GM18502 (cell line): ENCODE results near the gene ZFP2.
"Not testable (repeated sequence)": the region's sequence is repeated elsewhere in the genome, so short reads cannot be mapped to it uniquely, and the experiment has no call there.

Experiments
- ATAC-seq: cut with Tn5 transposase; IDR thresholded peaks from one replicate; pipeline ENCODE4 v1.9.1; 2021; ENCODE audit warnings: mild to moderate bottlenecking; ENCODE audit not compliant: unreplicated experiment, poor library complexity

ZFP2 gene

DNA sequence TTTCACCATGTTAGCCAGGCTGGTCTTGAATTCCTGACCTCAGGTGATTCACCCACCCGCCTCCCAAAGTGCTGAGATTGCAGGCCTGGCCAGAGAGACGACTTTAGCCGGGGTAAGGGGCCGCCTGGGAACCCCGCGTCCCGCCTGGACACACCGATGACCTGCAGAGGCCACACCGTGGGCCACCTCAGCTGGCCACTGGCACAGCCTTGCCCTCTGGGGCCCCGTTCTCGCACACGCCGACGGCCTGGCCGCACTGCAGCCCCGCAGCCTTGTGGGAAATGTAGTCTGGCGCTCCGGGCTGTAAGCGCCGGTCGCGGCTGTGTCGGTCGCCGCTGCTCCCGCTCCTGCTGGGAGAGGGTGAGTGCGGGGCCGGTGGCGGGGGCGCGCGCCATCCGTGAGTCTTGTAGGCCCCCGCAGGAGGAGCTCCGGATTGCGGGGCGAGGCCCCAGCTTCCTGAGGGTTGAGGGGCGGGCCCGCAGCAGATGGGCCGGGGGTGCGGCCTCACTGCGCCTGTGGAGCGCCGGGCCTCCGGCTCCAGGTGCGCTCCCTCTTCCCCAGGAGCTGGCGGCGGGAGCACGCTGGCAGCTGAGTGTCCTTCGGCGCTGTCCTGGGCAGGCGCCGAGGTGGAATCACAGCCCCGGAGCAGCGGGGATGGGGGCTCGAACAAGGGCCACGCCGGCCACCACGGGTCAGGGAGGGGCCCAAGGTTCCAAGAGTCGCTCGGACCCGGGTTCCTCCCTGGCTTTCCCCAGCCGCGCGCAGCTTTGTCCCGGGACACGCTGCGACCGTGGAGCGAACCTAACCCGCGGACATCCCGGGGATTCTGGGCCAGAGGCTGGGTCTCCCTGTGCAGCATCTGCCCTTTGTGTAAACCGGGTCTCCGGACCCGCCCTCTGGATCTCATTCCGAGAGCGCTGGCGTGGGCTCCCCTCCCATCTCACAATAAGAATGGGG lies at the start of gene ZFP2:
Gene ZFP2, plus strand, starts transcription at position 299 of the 957 bp plus-strand sequence. CDS start 35,401 bp downstream, outside the sequence.
- no peak for ATAC-seq

DNA sequence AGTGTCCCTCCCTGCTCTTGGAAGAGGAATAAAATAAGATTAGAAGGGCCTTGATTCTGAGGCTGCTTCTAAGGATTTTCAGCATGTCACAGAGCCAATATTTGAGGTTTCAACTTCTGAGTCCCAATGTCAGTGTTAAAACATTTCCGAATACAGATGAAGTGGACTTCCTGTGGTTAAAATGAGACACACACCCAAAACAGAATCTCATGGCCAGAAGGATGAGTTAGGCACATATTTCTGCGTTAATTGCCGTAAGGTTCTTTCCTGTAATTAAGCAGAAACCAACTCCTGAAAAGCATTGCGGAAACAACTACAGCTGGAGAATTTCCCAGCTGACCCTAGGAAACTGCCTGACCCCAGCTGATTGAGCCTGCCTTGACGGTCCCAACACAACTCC lies 46.4 kb upstream of the ZFP2 start:
- ATAC-seq, result no peak

DNA sequence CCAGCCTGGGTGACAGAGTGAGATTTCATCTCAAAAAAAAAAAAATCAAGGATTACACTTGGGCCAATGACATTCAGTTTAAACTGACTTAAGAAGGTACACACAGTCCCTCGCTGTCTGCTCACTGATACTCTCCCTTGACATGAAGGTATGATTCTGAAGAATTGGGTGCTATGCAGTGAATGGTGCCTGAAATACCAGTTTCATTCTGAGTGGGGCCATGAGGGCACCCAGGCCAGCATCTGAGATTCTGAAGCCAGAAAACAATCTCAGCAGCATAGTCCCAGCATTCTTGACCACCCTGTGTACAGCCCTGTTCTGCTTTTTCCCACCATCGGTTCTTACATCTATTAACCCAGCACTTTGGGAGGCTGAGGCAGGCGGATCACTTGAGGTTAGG lies 43.8 kb upstream of the ZFP2 start:
- ATAC-seq, result no peak

DNA sequence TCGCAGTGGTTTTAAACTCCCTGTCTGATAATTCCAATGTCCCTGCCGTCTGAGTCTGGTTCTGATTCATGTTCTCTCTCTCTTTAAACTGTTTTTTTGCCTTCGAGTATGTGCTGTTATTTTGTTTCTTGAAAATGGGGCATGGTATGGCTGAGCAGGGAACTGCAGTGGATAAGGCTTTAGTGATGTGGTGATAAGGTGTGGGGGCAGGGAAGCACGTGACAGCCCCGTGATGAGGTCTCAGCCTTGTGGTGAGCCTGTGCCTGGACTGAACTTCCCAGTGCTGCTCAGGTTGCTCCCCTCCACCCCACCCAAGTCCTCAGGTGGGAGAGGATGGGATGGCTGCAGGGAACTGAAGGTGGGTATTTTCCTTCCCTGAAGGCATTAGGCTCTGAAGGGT lies 41.4 kb upstream of the ZFP2 start:
- no peak for ATAC-seq

DNA sequence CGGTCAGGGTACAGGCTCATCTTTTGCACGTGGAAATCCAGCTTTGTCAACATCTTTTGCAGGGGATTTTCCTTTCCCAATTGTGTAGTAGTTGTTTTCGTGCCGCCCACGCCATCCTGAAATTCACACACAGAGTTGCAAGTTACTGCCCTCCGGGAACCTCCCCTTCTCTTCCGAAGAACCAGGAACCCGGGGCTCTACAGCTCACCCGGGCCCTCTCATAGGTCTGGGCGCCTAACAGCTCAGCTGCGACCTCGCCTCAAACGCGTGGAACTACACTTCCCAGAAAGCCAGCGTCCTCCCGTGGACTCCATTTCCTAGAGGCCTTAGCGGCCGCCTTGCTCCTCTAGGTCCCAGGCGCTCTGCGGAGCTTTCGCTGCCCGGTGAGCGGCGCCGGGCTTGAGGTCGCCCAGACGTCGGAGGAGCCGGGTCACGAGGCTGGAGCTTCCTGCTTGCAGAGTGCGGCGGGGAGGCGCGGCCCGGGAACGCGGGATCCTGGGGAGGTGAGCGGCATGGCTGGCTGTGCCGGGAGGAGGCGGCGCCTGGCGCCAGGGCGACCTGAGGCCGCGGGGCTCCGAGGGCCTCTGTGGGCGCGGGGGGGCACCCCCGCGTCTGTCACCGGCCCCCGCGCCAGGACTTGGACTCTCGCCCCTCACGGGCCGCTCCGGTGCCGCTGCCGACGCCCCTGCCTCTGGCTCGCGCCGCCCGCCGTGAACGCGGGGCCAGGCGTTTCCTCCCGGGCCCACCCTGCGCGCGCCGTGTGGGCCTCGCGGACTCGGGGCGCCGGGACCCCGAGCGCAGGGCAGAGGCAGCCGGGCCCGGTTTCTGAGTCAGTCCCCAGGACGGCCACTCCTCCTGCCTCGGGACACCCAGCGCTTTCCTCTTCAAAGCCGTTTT lies 35.8 kb upstream of the ZFP2 start, which contains the start of gene ZNF354B:
Gene ZNF354B, plus strand, starts transcription at position 329 of the 897 bp plus-strand sequence. CDS start 1,095 bp downstream, outside the sequence.
- ATAC-seq, result peak; percentile 99

DNA sequence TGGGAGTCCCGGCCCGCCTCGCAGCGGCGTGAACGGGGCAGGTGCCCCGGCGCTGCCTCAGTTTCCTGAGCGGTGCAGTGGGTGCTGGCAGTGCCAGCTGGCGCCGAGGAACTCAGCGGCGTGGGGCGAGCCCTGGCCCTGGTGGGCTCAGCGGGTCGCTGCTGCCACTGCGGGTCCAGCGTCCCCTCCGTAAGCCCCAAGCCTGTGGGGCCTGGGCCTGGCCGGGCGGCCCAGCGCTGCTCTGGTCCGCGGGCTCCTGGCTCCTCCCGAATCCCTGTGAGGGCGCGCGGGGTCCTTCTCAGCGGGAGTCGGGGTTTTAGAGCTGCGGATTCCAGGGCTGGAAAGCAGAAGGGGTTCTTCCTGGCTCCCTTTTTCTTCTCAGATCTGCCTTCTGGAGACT lies 35.1 kb upstream of the ZFP2 start:
- peak; percentile 0 for ATAC-seq

DNA sequence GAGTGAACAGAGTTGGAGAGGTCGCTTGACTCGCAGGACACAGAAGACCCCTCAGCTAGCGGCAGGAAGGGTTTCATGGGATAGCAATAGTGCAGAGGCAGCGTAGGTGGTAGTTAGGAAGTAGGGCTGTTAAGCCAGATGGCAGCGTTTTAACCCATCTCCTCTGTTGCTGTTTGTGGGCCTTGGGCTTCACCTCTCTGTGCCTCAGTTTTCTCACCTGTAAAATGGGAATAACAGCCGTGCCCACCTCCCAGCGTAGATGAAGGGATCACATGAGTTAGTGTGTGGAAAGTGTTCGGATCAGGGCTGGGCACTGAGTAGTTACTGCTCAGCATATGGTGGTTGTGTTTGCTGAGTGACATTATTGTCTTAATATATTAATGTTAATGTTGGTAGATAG lies 34.1 kb upstream of the ZFP2 start:
- no peak for ATAC-seq

DNA sequence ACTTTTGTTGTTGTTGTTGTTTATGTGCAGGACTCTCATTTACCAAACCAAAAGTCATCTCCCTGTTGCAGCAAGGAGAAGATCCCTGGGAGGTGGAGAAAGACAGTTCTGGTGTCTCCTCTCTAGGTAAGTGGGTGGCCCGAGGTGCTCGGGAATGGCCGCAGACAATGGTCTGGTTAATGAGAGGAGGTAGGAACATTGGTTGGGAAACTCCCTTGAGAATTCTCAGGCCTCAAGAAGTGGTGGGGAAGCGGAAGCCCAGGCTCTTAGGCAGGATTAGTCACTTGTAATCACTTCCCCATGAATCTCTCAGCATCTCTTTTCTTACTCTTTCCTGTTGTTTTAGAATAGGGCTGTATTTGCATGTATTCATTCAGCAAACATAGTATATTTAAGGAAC lies 28.8 kb upstream of the ZFP2 start:
- ATAC-seq, result no peak

DNA sequence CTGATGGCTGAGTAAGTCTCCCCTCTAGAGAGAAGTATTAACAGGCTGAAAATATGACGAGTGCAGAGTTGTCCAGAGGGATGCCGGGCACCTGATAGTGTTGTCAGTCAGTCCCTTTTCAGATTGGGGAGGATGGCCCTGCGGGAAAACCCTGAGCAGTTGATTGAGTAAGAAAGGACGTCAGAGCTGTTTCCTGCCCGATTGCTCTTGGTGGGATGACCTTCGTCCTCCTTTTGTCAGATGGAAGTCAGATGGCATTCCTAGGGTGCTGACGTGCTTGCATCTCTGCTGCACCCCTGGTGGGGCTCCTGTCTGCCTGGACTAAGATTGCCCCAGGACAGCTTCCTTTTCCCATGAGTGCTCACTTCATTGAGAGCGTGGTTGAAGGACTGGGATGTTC lies 26.1 kb upstream of the ZFP2 start:
- ATAC-seq, result no peak

DNA sequence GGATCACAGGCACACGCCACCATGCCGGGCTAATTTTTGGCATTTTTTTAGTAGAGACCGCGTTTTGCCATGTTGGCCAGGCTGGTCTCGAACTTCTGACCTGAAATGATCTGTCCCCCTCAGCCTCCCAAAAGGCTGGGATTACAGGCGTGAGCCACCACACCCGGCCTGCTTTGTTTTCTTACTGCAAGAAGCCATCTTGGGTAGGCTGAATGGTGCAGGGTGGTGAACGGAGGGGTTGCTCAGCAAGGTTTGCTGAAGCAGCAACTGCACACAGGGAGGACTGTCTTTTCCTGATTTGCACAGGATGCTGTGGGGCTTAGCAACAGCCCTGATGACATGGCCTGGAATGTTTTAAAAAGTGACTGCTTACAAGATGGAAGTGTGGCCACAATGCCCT lies 25.3 kb upstream of the ZFP2 start:
- ATAC-seq, result no peak

DNA sequence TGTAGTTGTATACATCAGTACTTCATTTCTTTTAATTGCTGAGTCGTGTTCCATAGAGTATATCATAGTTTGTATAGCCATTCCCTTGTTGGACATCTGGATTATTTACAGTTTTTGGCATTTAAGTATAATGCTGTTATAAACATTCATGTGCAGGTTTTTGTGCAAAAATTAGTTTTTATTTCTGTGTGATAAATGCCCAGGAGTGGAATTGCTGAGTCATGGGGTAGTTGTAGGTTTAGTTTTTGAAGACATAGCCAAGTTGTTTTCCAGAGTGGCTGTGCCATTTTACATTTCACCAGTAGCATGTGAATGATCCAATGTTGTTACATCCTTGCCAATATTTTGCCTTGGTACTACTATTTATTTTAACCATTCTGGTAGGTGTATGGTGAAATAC lies 23.4 kb upstream of the ZFP2 start:
- no peak for ATAC-seq

DNA sequence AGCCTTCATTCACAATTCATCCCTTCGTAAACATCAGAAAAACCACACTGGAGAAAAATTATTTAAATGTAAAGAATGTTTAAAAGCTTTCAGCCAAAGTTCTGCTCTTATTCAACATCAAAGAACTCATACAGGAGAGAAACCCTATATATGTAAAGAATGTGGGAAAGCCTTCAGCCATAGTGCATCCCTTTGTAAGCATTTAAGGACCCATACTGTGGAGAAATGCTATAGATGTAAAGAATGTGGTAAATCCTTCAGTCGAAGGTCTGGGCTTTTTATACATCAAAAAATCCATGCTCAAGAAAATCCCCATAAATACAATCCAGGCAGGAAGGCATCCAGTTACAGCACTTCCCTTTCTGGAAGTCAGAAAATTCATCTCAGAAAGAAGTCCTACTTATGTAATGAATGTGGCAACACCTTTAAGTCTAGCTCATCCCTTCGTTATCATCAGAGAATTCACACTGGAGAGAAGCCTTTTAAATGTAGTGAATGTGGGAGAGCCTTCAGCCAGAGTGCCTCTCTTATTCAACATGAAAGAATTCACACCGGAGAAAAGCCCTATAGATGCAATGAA lies 12.5 kb upstream of the ZFP2 start:
- not testable (repeated sequence) for ATAC-seq

DNA sequence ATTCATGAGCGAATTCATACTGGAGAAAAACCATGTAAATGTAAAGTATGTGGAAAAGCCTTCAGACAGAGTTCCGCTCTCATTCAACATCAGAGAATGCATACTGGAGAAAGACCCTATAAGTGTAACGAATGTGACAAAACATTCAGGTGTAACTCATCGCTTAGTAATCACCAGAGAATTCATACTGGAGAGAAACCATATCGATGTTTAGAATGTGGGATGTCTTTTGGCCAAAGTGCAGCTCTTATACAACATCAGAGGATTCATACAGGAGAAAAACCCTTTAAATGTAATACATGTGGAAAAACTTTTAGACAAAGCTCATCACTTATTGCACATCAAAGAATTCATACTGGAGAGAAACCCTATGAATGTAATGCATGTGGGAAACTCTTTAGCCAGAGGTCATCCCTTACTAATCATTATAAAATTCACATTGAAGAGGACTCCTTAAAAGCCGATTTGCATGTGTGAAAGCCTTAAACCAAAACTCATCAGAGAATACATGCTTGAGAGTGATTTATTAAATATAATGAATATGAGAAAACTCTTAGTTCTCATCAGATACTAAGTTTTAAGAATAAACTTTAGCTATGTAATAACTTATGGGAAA lies 11.8 kb upstream of the ZFP2 start:
- ATAC-seq, result no peak

DNA sequence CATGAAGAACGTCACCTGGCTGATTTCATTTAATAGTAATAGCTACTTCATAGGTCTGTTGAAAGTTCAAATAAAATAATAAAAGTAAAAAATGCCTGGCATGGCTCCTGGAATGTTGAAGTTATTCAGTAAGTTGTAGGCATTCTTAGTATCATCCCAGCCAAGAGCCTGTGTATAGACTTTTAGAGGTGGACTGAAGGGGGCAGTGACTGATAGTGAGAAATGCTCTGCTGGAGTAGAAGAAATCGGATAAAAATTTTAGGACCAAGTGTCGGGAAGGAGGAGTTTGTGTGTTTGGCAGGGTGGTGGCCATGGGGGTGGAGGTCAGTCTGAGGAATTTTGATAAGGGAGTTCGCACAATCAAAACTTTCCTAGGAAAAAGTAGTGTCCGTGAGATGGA lies 3.6 kb downstream of the ZFP2 start:
- no peak for ATAC-seq

DNA sequence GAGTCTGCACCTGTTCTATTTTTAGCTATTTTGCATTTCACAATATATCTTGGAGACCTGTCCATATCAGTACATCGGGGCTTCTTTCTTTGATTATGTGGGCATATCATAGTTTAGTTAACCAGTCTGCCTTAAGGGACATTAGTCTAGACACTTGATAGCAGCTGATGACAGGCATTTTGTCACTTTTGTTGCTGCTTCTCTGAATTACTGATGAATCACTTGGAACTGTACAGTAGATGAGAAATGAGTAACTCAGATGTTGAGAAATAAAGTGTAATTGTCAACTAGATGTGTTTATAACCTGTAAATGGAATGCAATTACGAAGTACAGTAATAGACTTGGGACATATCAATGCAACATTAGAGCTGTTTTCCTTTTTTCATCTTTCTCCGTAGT lies 7.1 kb downstream of the ZFP2 start:
- ATAC-seq, result no peak

DNA sequence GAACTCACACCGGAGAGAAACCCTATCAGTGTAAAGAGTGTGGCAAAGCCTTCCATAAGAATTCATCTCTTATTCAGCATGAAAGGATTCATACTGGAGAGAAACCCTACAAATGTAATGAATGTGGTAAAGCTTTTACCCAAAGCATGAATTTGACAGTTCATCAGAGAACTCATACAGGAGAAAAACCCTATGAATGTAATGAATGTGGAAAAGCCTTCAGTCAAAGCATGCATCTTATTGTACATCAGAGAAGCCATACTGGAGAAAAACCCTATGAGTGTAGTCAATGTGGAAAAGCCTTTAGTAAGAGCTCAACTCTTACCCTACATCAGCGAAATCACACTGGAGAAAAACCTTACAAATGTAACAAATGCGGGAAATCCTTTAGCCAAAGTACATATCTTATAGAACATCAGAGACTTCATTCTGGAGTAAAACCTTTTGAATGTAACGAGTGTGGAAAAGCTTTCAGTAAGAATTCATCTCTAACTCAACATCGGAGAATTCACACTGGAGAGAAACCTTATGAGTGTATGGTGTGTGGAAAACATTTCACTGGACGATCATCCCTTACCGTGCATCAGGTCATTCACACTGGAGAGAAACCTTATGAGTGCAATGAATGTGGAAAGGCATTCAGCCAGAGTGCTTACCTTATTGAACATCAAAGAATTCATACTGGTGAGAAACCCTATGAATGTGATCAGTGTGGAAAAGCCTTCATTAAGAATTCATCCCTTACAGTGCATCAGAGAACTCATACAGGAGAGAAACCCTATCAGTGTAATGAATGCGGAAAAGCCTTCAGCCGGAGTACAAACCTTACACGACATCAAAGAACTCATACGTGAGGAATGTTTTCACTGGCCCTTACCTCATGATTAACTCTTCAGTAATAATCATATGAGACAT lies 36.4 kb downstream of the ZFP2 start:
- no peak for ATAC-seq

DNA sequence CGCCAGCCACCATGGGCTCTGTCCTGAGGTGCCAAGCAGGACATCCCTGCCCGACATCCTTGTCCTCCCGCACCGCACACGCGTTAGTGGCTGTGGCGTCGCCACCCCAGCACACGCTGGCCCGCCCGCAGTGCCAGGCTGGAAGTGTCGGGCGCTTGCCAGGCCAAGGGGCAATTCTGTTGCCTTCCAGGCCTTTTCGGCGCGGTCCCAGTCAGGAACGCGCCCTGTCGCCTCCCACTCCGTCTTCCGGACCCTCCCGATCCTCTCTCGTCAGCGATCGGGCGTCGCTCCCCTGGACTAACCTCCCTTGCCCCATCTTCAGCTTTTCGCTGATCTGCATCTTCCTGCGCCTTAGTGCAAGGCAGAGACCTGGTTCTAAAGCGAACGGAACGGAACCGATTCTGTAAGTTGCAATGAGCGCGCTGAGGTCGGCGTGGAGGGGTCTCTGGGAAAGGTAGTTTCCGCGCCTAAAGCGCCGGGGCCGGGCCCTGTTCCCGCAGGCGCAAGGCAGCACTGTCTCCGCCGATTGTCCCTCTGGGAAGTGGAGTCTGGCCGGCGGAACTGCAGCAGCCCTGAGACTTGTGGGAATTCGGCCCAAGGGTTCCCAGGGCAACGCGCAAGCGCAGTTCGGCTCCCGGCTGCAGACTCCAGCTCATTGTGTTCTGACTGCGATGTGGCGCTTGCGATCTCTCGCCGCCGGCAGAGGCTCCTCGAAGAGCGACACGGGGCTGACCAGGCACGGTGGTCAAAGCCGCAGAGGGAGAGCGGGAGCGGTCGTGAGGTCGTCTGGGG lies 45.1 kb downstream of the ZFP2 start, which contains the start of gene ZNF454:
Gene ZNF454, plus strand, starts transcription at position 630 of the 792 bp plus-strand sequence. CDS start 1,594 bp downstream, outside the sequence.
- ATAC-seq, result no peak

DNA sequence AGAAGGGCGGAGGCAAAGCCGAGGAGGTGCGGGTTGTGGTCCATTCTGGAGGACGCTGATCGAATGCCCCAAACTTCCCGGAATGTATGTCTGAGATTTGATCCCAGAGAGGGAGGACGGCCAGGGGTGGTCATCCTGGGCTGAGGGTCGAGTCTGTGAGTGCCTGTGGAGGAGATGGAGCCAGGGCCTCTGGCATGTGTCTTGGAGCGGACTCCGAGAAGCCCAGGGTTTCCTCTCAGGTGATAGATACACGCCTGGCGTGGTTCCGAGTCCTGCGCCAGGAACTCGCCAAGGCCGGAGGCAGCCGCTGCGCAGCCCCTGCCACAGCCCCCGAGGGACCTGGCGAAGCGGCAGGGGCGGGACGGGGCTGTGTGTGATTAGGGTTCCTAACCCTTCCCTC lies 45.6 kb downstream of the ZFP2 start:
- no peak for ATAC-seq
